ENCODE measurements around the gene KCNK17. TPM values are rescaled to one million over a fixed set of nuclear protein-coding genes. Genes with fewer than 3 reads are reported as not detected.

KCNK17 gene
- total and polyA plus RNA-seq, 9 of the 15 experiments (the other 6 are each of a cell fraction or from before 2014, with no cell fraction given), result not detected

DNA sequence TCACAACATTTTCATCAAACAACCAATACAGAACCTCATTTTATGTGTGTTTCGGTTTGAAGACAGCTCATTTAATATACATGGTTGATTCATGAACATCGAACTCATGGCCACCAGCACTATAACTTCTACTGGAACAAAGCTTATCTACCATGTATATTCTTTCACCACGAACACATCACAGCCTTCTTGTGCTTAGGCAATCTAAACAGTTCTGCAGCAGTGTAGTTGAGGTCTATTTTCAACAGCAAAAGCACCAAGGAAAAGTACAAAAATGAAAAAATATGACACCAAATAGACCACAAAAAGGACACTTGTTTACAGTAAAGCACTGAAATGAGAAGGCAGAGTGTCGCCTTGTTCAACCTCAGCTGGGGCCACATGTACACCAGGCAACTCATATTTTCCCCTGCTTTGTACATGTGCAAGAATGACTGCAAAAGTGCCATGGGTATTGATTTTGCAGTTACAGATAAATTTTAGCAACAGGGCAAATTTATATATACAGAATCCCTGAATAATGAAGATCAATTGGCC is 59.2 kb downstream of the KCNK17 start:
- intact Hi-C loops (cut with micrococcal nuclease), result no loop called here
- TF ChIP-seq MIER1 (IDR thresholded peaks at IDR 0.05; ENCODE audit: low read depth), result no peak
- TF ChIP-seq, protein P1, sequence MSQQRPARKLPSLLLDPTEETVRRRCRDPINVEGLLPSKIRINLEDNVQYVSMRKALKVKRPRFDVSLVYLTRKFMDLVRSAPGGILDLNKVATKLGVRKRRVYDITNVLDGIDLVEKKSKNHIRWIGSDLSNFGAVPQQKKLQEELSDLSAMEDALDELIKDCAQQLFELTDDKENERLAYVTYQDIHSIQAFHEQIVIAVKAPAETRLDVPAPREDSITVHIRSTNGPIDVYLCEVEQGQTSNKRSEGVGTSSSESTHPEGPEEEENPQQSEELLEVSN (IDR thresholded peaks at IDR 0.05; ENCODE audit: borderline replicate concordance in 1 of 2, extremely low read depth in 1 of 2, insufficient read depth in 1 of 2, insufficient read length in 1 of 2, low read depth in 1 of 2, low read length in 1 of 2, poor library complexity in 1 of 2, severe bottlenecking in 1 of 2), result no peak
- TF ChIP-seq SNRNP70 (optimal IDR thresholded peaks at IDR 0.05; ENCODE audit: low read depth, low read length), result no peak
- TF ChIP-seq GATA2 (CRISPR knock-in tag; IDR thresholded peaks at IDR 0.05), result no peak
- TF ChIP-seq ZNF512 (tag; IDR thresholded peaks at IDR 0.05), result no peak
- TF ChIP-seq CHD4 (IDR thresholded peaks at IDR 0.05; ENCODE audit: insufficient read depth, insufficient replicate concordance, low read depth, low read length, poor library complexity, severe bottlenecking), result no peak
- no peak for TF ChIP-seq EHMT2 (IDR thresholded peaks at IDR 0.05)
- TF ChIP-seq MTA3 (IDR thresholded peaks at IDR 0.05; ENCODE audit: borderline replicate concordance), result no peak
- TF ChIP-seq SIRT6 (IDR thresholded peaks at IDR 0.05; ENCODE audit: low read depth, low read length), result no peak
- TF ChIP-seq RBBP5 (IDR thresholded peaks at IDR 0.05; ENCODE audit: borderline replicate concordance, insufficient read depth, low read length, poor library complexity, severe bottlenecking), result no peak
- TF ChIP-seq NCOA6 (IDR thresholded peaks at IDR 0.05), result no peak
- TF ChIP-seq, protein P2, sequence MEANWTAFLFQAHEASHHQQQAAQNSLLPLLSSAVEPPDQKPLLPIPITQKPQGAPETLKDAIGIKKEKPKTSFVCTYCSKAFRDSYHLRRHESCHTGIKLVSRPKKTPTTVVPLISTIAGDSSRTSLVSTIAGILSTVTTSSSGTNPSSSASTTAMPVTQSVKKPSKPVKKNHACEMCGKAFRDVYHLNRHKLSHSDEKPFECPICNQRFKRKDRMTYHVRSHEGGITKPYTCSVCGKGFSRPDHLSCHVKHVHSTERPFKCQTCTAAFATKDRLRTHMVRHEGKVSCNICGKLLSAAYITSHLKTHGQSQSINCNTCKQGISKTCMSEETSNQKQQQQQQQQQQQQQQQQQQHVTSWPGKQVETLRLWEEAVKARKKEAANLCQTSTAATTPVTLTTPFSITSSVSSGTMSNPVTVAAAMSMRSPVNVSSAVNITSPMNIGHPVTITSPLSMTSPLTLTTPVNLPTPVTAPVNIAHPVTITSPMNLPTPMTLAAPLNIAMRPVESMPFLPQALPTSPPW (CRISPR knock-in tag; IDR thresholded peaks at IDR 0.05), result no peak
- TF ChIP-seq RBM22 (IDR thresholded peaks at IDR 0.05; ENCODE audit: low read depth, low read length, poor library complexity, severe bottlenecking), result no peak
- no peak for TF ChIP-seq ZNF165 (CRISPR knock-in tag; IDR thresholded peaks at IDR 0.05; ENCODE audit: borderline replicate concordance)
- TF ChIP-seq CHD2 (IDR thresholded peaks at IDR 0.05; ENCODE audit: low read depth, low read length), result no peak
- no peak for TF ChIP-seq MECOM (CRISPR knock-in tag; IDR thresholded peaks at IDR 0.05)
- no peak for TF ChIP-seq FOXK1 (CRISPR knock-in tag; IDR thresholded peaks at IDR 0.05; ENCODE audit: borderline replicate concordance)

More for the DNA sequence above, 59.2 kb downstream of the KCNK17 start:
- ChIA-PET POLR2A (interaction anchor here (0.7 to 1.7 kb wide), 3 partner anchors 9 to 21 kb away, joined by 3 to 8 read pairs (median 4); no protein-coding TSS in a partner anchor), CTCF (ENCODE audit: low intra/inter-chr PET ratio) (no interaction called here)
- Histone ChIP-seq H3K27me3 (ENCODE audit: control insufficient read depth in 2 of 2, insufficient read depth in 2 of 2, low read length in 2 of 2) (peaks cover 34 to 57% of the 10 kb centered on the region in 2 experiments), H4K20me1 (replicated peaks; ENCODE audit: control insufficient read depth, insufficient read depth, low read length) (no peaks in the 10 kb centered on the region), H3K4me1 (replicated peaks in 1 of 2; ENCODE audit: control insufficient read depth in 2 of 2, insufficient read depth in 2 of 2, low read length in 2 of 2) (no peaks in the 10 kb centered on the region), H3K9me3 (replicated peaks; ENCODE audit: control insufficient read depth, insufficient read depth, low read depth, low read length) (no peaks in the 10 kb centered on the region), H3K36me3 (ENCODE audit: control insufficient read depth, insufficient read depth, low read length) (no peaks in the 10 kb centered on the region), H3K79me2 (ENCODE audit: control insufficient read depth, insufficient read depth, low read length) (no peaks in the 10 kb centered on the region), H3K9me1 (ENCODE audit: control insufficient read depth, insufficient read depth, low read length) (no peaks in the 10 kb centered on the region), H3K27ac (ENCODE audit: extremely low read depth, low read depth, low read length) (no peak overlapping the region), H3K4me3 (no peak overlapping the region), H3K9ac (ENCODE audit: insufficient read depth in 1 of 2, low read depth in 2 of 2, low read length in 2 of 2) (no peak overlapping the region), H2AFZ (ENCODE audit: low read depth, low read length) (no peak overlapping the region), H3K4me2 (ENCODE audit: insufficient read depth, low read length) (no peak overlapping the region)
- peak; percentile 51 for FAIRE-seq
- WGBS (ENCODE audit: insufficient coverage, low coverage, missing lambda C conversion rate), result 3% methylated on average over 4 of the region's 4 CpGs
- BruUV-seq (replicated peaks), result no TSS peak
- no peak for ATAC-seq
- in situ Hi-C loops (cut with MboI), result no loop called here
- no peak for DNase-seq (ENCODE audit: extremely low read depth in 1 of 4, low spot score in 3 of 4)

Data from K562 (cell line).